ENCODE results near the gene MAGI3. TPM values are rescaled to one million over a fixed set of nuclear protein-coding genes. Genes with fewer than 3 reads are reported as not detected.
A peak's percentile ranks its signal among the peaks of the same experiment; 100 is the strongest.

MAGI3 gene
- total RNA-seq (2014; rRNA removed; shearing (Covaris generic)) = 8.7 and 9.7 TPM in 2 replicates

DNA sequence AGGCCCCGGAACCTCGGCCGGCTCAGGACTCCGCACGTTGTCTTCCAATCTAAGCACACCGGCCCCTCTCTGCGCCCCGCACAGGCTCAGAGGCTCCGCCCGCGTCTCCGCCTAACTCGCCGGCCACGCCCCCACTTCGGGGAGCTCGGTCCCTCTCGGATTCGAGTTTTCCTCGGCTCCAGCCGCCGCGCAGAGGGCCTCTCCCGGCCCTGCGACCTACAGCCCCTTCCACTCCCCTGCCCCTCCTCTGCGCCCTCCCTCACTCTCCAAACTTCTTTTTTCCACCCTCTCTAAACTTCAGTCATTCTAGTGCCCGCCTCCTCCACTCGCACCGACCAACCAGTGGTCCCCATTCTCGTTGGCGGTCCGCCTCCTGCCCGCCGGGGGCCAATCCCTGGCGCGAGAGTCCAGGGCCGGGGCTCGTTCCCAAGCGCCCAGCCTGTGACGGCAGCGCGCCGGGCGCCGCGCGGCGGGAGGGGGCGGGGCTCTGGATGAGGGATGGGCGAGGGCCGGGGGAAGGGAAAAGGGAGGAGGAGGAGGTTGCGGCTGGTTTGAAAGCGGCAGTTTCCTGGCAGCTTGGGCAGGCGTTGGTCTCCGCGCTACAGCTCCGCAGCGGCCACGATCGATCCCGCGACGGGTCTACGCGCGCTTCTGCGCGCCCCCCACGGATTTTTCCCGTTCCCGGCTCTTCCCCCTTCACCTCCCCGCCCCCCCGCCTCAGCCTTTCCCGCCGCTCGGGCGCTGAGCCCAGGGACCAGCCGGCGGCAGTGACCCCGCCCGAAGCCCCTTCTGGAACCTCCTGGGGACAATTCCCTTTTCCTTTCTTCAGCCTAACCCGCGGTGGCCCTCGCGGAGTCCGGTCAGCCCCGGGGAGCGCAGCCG, at the start of gene MAGI3:
MAGI3 (plus strand) TSS at position 563 of the 882 bp plus-strand sequence. CDS start 519 bp downstream, outside the sequence.
- peak; percentile 98 for DNase-seq
- H3K4me3 ChIP-seq = peak within 1 kb of the TSS; percentile 91
- peaks cover 9% of the 10 kb centered on the region; the same call in 1 of the 2 replicates for H3K4me1 ChIP-seq
- H3K9me3 ChIP-seq (replicated peaks) = no peaks in the 10 kb centered on the region
- H3K27me3 ChIP-seq = no peaks in the 10 kb centered on the region
- H3K27ac ChIP-seq = peak within 1 kb of the TSS; percentile 58
- no peaks in the 10 kb centered on the region for H3K36me3 ChIP-seq

DNA sequence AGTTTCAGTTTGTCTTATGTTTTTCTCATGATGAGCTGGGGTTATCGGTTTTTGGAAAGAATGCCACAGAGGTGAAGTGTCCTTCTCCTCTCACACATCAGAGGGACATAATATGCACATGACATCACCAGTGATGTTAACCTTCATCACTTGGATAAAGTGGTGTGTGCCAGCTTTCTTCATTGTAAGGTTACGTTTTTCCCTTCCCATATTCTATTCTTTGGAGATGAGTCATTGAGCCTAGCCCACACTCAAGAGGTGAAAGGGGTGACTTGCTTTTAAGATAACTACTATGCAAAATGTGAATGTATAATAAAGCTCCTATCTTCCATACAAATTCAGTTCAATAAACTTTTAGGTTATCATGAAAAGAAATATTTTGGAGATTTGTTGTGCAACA, 36.7 kb upstream of the MAGI3 start:
- H3K4me1 ChIP-seq = no peaks in the 10 kb centered on the region
- no peaks in the 10 kb centered on the region for H3K36me3 ChIP-seq
- no peaks in the 10 kb centered on the region for H3K27me3 ChIP-seq
- no peak overlapping the region for H3K27ac ChIP-seq
- no peak overlapping the region for H3K4me3 ChIP-seq
- H3K9me3 ChIP-seq (replicated peaks) = no peaks in the 10 kb centered on the region
- DNase-seq = no peak

GRCh38 chr1:113363935-113364334, 26.4 kb upstream of the MAGI3 start:
- Histone ChIP-seq H3K9me3 (replicated peaks) (no peaks in the 10 kb centered on the region), H3K4me1 (no peaks in the 10 kb centered on the region), H3K36me3 (no peaks in the 10 kb centered on the region), H3K27ac (no peak overlapping the region), H3K27me3 (0 out of 2 replicates have a peak, but pooled peaks cover 2% of the 10 kb centered on the region), H3K4me3 (no peak overlapping the region)
- DNase-seq = no peak

DNA sequence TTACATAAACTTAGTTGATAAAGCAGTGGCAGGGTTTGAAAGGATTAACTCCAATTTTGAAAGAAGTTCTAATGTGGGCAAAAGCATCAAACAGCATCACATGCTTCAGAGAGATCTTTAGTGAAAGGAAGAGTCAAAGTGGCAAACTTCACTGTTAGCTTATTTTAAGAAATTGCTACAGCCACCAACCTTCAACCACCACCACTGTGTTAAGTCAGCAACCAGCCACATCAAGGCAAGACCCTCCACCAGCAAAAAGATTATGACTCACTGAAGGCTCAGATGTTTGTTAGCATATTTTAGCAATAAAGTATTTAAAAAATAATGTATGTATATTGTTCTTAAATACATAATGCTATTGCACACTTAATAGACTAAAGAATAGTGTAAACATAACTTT, 21.3 kb upstream of the MAGI3 start:
- DNase-seq = no peak
- no peak overlapping the region for H3K27ac ChIP-seq
- no peaks in the 10 kb centered on the region for H3K4me1 ChIP-seq
- H3K4me3 ChIP-seq = no peak overlapping the region
- H3K36me3 ChIP-seq = no peaks in the 10 kb centered on the region
- H3K27me3 ChIP-seq = no peaks in the 10 kb centered on the region
- H3K9me3 ChIP-seq (replicated peaks) = no peaks in the 10 kb centered on the region

- no peak for DNase-seq
- H3K4me1 ChIP-seq = no peaks in the 10 kb centered on the region
- no peaks in the 10 kb centered on the region for H3K27me3 ChIP-seq
- H3K36me3 ChIP-seq = no peaks in the 10 kb centered on the region
- no peaks in the 10 kb centered on the region for H3K9me3 ChIP-seq (replicated peaks)
- H3K27ac ChIP-seq = no peak overlapping the region
- H3K4me3 ChIP-seq = no peak overlapping the region
Measured at GRCh38 chr1:113369699-113370098, 20.6 kb upstream of the MAGI3 start.

GRCh38 chr1:113370868-113371267, 19.4 kb upstream of the MAGI3 start:
- Histone ChIP-seq H3K36me3 (no peaks in the 10 kb centered on the region), H3K27me3 (no peaks in the 10 kb centered on the region), H3K4me3 (no peak overlapping the region), H3K27ac (no peak overlapping the region), H3K9me3 (replicated peaks) (no peaks in the 10 kb centered on the region), H3K4me1 (no peaks in the 10 kb centered on the region)
- no peak for DNase-seq

GRCh38 chr1:113372546-113372945, 17.8 kb upstream of the MAGI3 start:
- H3K27me3 ChIP-seq = no peaks in the 10 kb centered on the region
- no peak overlapping the region for H3K27ac ChIP-seq
- no peaks in the 10 kb centered on the region for H3K9me3 ChIP-seq (replicated peaks)
- H3K36me3 ChIP-seq = no peaks in the 10 kb centered on the region
- DNase-seq = no peak
- no peaks in the 10 kb centered on the region for H3K4me1 ChIP-seq
- H3K4me3 ChIP-seq = no peak overlapping the region

- Histone ChIP-seq H3K27ac (no peak overlapping the region), H3K36me3 (no peaks in the 10 kb centered on the region), H3K9me3 (replicated peaks) (no peaks in the 10 kb centered on the region), H3K27me3 (no peaks in the 10 kb centered on the region), H3K4me1 (no peaks in the 10 kb centered on the region), H3K4me3 (no peak overlapping the region)
- no peak for DNase-seq
Measured at GRCh38 chr1:113373644-113374043, 16.7 kb upstream of the MAGI3 start.

- Histone ChIP-seq H3K27me3 (no peaks in the 10 kb centered on the region), H3K4me1 (no peaks in the 10 kb centered on the region), H3K27ac (no peak overlapping the region), H3K36me3 (no peaks in the 10 kb centered on the region), H3K4me3 (no peak overlapping the region), H3K9me3 (replicated peaks) (no peaks in the 10 kb centered on the region)
- no peak for DNase-seq
Measured at GRCh38 chr1:113375878-113376277, 14.4 kb upstream of the MAGI3 start.

GRCh38 chr1:113380075-113380474, 10.2 kb upstream of the MAGI3 start:
- H3K27me3 ChIP-seq = no peaks in the 10 kb centered on the region
- no peak overlapping the region for H3K4me3 ChIP-seq
- no peaks in the 10 kb centered on the region for H3K36me3 ChIP-seq
- H3K9me3 ChIP-seq (replicated peaks) = no peaks in the 10 kb centered on the region
- DNase-seq = no peak
- H3K4me1 ChIP-seq = no peaks in the 10 kb centered on the region
- H3K27ac ChIP-seq = no peak overlapping the region

- no peaks in the 10 kb centered on the region for H3K9me3 ChIP-seq (replicated peaks)
- no peak overlapping the region for H3K27ac ChIP-seq
- no peaks in the 10 kb centered on the region for H3K36me3 ChIP-seq
- peak in 1 of 2 experiments; percentile 1 for DNase-seq
- no peaks in the 10 kb centered on the region for H3K27me3 ChIP-seq
- no peak overlapping the region for H3K4me3 ChIP-seq
- peaks cover 9% of the 10 kb centered on the region; the same call in 1 of the 2 replicates for H3K4me1 ChIP-seq
Measured at GRCh38 chr1:113388017-113388620, 2.2 kb upstream of the MAGI3 start.

GRCh38 chr1:113388621-113389358, 1.5 kb upstream of the MAGI3 start:
- H3K36me3 ChIP-seq = no peaks in the 10 kb centered on the region
- no peaks in the 10 kb centered on the region for H3K9me3 ChIP-seq (replicated peaks)
- no peaks in the 10 kb centered on the region for H3K27me3 ChIP-seq
- peaks cover 9% of the 10 kb centered on the region; the same call in 1 of the 2 replicates for H3K4me1 ChIP-seq
- peak; percentile 64 to 74 for DNase-seq
- H3K27ac ChIP-seq = no peak overlapping the region
- H3K4me3 ChIP-seq = peak overlapping the region; percentile 91

GRCh38 chr1:113389359-113389952, 859 bp upstream of the MAGI3 start:
- Histone ChIP-seq H3K4me3 (peak overlapping the region; percentile 91), H3K4me1 (peaks cover 9% of the 10 kb centered on the region; the same call in 1 of the 2 replicates), H3K27me3 (no peaks in the 10 kb centered on the region), H3K27ac (no peak overlapping the region; the same call in 1 of the 2 replicates), H3K9me3 (replicated peaks) (no peaks in the 10 kb centered on the region), H3K36me3 (no peaks in the 10 kb centered on the region)
- no peak for DNase-seq

DNA sequence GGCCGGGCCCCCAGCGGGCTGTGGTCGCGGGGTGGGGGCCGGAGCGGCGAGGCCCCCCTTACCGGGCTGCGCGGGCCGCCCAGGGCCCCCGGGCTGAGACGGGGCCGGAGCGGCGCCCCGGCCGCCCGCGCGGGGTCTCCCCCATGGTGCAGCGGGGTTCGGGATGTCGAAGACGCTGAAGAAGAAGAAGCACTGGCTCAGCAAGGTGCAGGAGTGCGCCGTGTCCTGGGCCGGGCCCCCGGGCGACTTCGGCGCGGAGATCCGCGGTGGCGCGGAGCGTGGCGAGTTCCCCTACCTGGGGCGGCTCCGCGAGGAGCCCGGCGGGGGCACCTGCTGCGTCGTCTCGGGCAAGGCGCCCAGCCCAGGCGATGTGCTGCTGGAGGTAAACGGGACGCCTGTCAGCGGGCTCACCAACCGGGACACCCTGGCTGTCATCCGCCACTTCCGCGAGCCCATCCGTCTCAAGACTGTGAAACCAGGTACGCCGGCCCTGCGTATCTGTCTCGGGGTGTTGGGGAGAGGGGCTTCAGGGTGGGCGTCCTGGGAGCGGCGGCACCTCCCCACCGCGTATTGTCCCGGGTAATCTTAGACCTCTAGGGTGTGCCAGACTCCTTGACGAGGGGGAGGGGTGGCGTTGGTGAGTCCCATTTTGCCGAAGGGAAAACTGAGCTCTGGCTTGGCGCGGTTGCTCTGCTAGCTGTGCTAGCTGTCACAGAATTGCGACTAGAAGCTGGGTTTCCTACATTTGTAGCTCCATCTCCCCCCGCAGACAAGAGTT, 745 bp downstream of the MAGI3 start:
- DNase-seq = peak; percentile 22 to 40
- Histone ChIP-seq H3K27me3 (no peaks in the 10 kb centered on the region), H3K27ac (no peak overlapping the region; the same call in 1 of the 2 replicates), H3K4me3 (peak overlapping the region; percentile 91), H3K9me3 (replicated peaks) (no peaks in the 10 kb centered on the region), H3K36me3 (no peaks in the 10 kb centered on the region), H3K4me1 (peaks cover 9% of the 10 kb centered on the region; the same call in 1 of the 2 replicates)

All from SJCRH30 (cell line).